HEK293T (cell line): ENCODE data around the gene LMAN2L.

Experiments used
- ARNT ChIP-seq: fragments of 450-650 bp; IDR thresholded peaks from 2 replicates; pipeline ENCODE4 v1.6.1; 2017; ENCODE audit warnings: mild to moderate bottlenecking
- FOXK2 ChIP-seq: fragments of 450-650 bp; IDR thresholded peaks from 2 replicates; pipeline ENCODE4 v1.6.1; 2016; ENCODE audit warnings: mild to moderate bottlenecking
- LEF1 ChIP-seq: fragments of 450-650 bp; IDR thresholded peaks from 2 replicates; pipeline ENCODE4 v1.6.1; 2017; ENCODE audit warnings: mild to moderate bottlenecking, borderline replicate concordance
- TARDBP ChIP-seq: fragments of 450-650 bp; IDR thresholded peaks from 2 replicates; pipeline ENCODE4 v1.6.1; 2016

DNA sequence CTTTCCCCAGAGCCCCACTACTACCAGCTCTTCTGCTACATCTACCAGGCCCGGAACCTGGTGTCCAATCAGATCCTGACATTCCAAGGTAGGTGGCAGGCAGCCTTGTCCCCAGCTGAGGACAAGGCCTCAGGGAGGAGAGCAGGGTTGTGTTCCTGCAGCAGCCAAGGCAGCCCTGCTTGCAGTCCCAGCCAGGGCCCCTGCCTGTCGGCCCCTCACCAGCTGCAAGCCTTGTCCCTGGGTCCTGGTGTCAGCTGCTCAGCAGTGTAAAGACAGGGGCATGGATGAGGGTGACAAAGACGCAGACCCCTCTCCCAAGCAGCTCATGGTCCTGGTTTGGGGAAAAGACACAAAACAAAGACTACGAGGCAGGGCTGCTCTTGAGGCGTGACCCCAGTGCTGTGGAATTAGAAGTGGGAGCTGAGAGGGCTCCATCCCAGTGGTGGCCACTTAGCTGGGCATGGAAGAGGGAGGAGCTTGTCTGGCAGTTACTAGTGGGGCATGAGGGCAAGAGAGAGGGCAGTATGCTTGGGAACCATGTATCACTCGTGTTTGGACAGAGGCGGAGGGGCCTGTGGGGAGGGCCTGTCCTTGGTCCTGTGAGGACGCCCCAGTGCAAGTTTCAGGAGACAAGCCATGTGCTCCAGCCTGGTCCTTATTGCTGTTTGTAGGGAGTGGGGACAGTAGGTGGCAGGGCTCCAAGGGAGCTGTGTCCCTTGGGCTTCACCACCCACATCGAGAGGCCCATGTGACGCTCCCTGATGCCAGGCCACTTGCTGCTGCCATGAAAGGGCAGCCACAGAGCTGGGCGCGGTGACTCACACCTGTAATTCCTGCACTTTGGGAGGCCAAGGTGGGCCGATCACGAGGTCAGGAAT is 47.5 kb downstream of the LMAN2L start:
- TF ChIP-seq ARNT (no peak), FOXK2 (no peak), TARDBP (no peak), LEF1 (no peak)
